EL (cell line): ENCODE data around the gene SEMA4C.

Experiments
- DNase-seq: peaks from one replicate; pipeline ENCODE4 v3.0.0-alpha.2; 2016

The SEMA4C gene

GRCh38 chr2:96839875-96840850, 29.7 kb downstream of the SEMA4C start:
- DNase-seq = no peak

GRCh38 chr2:96839293-96839874, 30.5 kb downstream of the SEMA4C start:
- DNase-seq = no peak

GRCh38 chr2:96838345-96839292, 31.3 kb downstream of the SEMA4C start:
- DNase-seq = no peak

- no peak for DNase-seq
Measured at GRCh38 chr2:96837575-96837974, 32.3 kb downstream of the SEMA4C start.

GRCh38 chr2:96835830-96836229, 34.0 kb downstream of the SEMA4C start:
- no peak for DNase-seq

GRCh38 chr2:96832754-96833507, 36.9 kb downstream of the SEMA4C start:
- DNase-seq = peak; percentile 73

- no peak for DNase-seq
Measured at GRCh38 chr2:96832408-96832753, 37.5 kb downstream of the SEMA4C start.

GRCh38 chr2:96831679-96832078, 38.2 kb downstream of the SEMA4C start:
- DNase-seq = no peak

- DNase-seq = no peak
Measured at GRCh38 chr2:96830044-96830562, 39.8 kb downstream of the SEMA4C start.

GRCh38 chr2:96828874-96829273, 41.0 kb downstream of the SEMA4C start:
- DNase-seq = no peak

- DNase-seq = no peak
Measured at GRCh38 chr2:96828436-96828835, 41.4 kb downstream of the SEMA4C start.

- no peak for DNase-seq
Measured at GRCh38 chr2:96826546-96827278, 43.2 kb downstream of the SEMA4C start.

- DNase-seq = no peak
Measured at GRCh38 chr2:96825057-96825456, 44.8 kb downstream of the SEMA4C start.

GRCh38 chr2:96824079-96824870, 45.6 kb downstream of the SEMA4C start:
- DNase-seq = peak; percentile 26

GRCh38 chr2:96823198-96823597, 46.7 kb downstream of the SEMA4C start:
- DNase-seq = no peak

- no peak for DNase-seq
Measured at GRCh38 chr2:96822786-96823185, 47.1 kb downstream of the SEMA4C start.

GRCh38 chr2:96821113-96821675, 48.7 kb downstream of the SEMA4C start:
- no peak for DNase-seq

GRCh38 chr2:96819876-96820511, 49.9 kb downstream of the SEMA4C start:
- DNase-seq = no peak

- DNase-seq = no peak
Measured at GRCh38 chr2:96819128-96819875, 50.6 kb downstream of the SEMA4C start.
